Mucosa of stomach (tissue), 1 donor: ENCODE measurements around the gene ANKIB1.
"Not testable (repeated sequence)": the region's sequence is repeated elsewhere in the genome, so short reads cannot be mapped to it uniquely, and the experiment has no call there.

Source experiments
- H3K27me3 ChIP-seq: one replicate; pipeline ENCODE4 v1.7.0; 2013; ENCODE audit warnings: mild to moderate bottlenecking, low read length; ENCODE audit not compliant: control insufficient read depth, insufficient read depth
- H3K36me3 ChIP-seq: one replicate; pipeline ENCODE4 v1.7.0; 2013; ENCODE audit warnings: low read length; ENCODE audit not compliant: control insufficient read depth, insufficient read depth
- H3K4me1 ChIP-seq: one replicate; pipeline ENCODE4 v1.7.0; 2013; ENCODE audit warnings: mild to moderate bottlenecking, low read length; ENCODE audit not compliant: control insufficient read depth, insufficient read depth
- H3K4me3 ChIP-seq: one replicate; pipeline ENCODE4 v1.7.0; 2013; ENCODE audit warnings: low read length
- H3K9ac ChIP-seq: one replicate; pipeline ENCODE4 v1.7.0; 2013; ENCODE audit warnings: mild to moderate bottlenecking, low read length, moderate library complexity
- H3K9me3 ChIP-seq: one replicate; pipeline ENCODE4 v1.7.0; 2013; ENCODE audit warnings: mild to moderate bottlenecking, low read length, moderate library complexity; ENCODE audit not compliant: control insufficient read depth
- donor health status: Pancreatic carcinoma.

Gene ANKIB1

GRCh38 chr7:92375013-92375412 is 129.2 kb downstream of the ANKIB1 start:
- no peaks in the 10 kb centered on the region for H3K36me3 ChIP-seq
- H3K9ac ChIP-seq = no peak overlapping the region
- H3K4me3 ChIP-seq = no peak overlapping the region
- H3K9me3 ChIP-seq = no peaks in the 10 kb centered on the region
- no peaks in the 10 kb centered on the region for H3K4me1 ChIP-seq
- H3K27me3 ChIP-seq = no peaks in the 10 kb centered on the region

DNA sequence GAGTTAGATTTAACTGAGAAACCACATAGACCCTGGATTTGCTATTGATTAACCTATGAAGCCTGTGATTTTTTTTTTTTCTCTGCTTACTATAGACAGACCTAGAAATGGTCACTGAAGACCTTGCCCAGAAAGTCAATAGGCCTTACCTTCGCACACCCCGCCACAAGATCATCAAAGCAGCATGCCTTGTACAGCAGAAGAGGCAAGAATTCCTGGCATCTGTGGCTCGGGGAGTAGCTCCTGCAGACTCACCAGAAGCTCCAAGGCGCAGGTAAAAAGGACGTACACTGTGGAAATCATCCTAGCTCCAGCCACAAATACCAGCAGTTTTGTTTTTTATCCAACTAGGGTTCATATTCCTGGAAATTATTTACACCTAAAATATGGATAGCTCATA is 145.3 kb downstream of the ANKIB1 start:
- Histone ChIP-seq H3K9ac (no peak overlapping the region), H3K4me1 (no peaks in the 10 kb centered on the region), H3K4me3 (no peak overlapping the region), H3K9me3 (no peaks in the 10 kb centered on the region), H3K27me3 (no peaks in the 10 kb centered on the region), H3K36me3 (peaks cover under 1% of the 10 kb centered on the region)

DNA sequence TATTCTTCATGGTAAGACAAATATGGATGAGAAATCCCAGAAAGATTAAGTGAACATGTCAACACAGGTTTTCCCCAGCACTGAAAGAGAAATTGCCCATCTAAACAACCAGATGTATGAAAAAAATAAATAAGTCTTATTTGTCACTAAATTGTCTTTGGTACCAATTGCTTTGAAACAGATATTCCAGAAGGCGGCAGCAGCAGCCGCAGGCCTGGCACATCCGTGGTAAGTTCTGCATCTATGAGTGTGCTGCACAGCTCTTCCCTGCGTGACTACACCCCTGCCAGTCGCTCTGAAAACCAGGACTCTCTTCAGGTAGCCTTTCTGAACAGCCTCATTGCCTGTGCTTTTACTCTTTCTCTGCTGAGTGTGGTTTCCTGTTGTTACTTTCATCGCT is 151.8 kb downstream of the ANKIB1 start:
- no peak overlapping the region for H3K9ac ChIP-seq
- no peaks in the 10 kb centered on the region for H3K9me3 ChIP-seq
- peaks cover 3% of the 10 kb centered on the region for H3K36me3 ChIP-seq
- no peaks in the 10 kb centered on the region for H3K4me1 ChIP-seq
- no peak overlapping the region for H3K4me3 ChIP-seq
- no peaks in the 10 kb centered on the region for H3K27me3 ChIP-seq

GRCh38 chr7:92400013-92400412 is 154.2 kb downstream of the ANKIB1 start:
- Histone ChIP-seq H3K9ac (no peak overlapping the region), H3K4me3 (no peak overlapping the region), H3K36me3 (peaks cover 3% of the 10 kb centered on the region), H3K9me3 (no peaks in the 10 kb centered on the region), H3K27me3 (no peaks in the 10 kb centered on the region), H3K4me1 (no peaks in the 10 kb centered on the region)

- no peaks in the 10 kb centered on the region for H3K36me3 ChIP-seq
- no peaks in the 10 kb centered on the region for H3K27me3 ChIP-seq
- no peaks in the 10 kb centered on the region for H3K4me1 ChIP-seq
- H3K9me3 ChIP-seq = no peaks in the 10 kb centered on the region
- no peak overlapping the region for H3K4me3 ChIP-seq
- no peak overlapping the region for H3K9ac ChIP-seq
Observed at GRCh38 chr7:92402920-92403759, 157.4 kb downstream of the ANKIB1 start.

DNA sequence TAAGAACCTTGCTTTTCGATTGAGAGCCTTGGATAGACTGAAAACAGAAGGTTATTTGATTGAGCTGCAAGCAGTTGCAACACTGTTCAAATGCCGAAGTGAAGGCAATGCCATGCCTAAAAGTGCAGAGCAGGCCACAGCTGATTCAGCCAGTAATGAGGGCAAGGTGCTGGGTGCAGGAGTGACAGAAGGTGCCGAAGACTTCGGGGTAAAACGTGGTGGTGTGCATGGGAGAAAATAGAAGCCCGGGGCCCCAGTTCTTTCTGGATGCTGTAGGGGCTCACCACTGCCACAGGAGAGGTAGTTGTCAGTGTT is 157.9 kb downstream of the ANKIB1 start:
- no peaks in the 10 kb centered on the region for H3K36me3 ChIP-seq
- H3K9me3 ChIP-seq = no peaks in the 10 kb centered on the region
- H3K4me1 ChIP-seq = no peaks in the 10 kb centered on the region
- no peaks in the 10 kb centered on the region for H3K27me3 ChIP-seq
- H3K4me3 ChIP-seq = no peak overlapping the region
- no peak overlapping the region for H3K9ac ChIP-seq

GRCh38 chr7:92404170-92404614 is 158.4 kb downstream of the ANKIB1 start:
- H3K4me3 ChIP-seq = no peak overlapping the region
- no peaks in the 10 kb centered on the region for H3K36me3 ChIP-seq
- H3K27me3 ChIP-seq = no peaks in the 10 kb centered on the region
- no peaks in the 10 kb centered on the region for H3K4me1 ChIP-seq
- H3K9ac ChIP-seq = no peak overlapping the region
- H3K9me3 ChIP-seq = no peaks in the 10 kb centered on the region

GRCh38 chr7:92409357-92409756 is 163.6 kb downstream of the ANKIB1 start:
- H3K9me3 ChIP-seq = no peaks in the 10 kb centered on the region
- no peaks in the 10 kb centered on the region for H3K27me3 ChIP-seq
- no peak overlapping the region for H3K9ac ChIP-seq
- H3K4me1 ChIP-seq = no peaks in the 10 kb centered on the region
- no peaks in the 10 kb centered on the region for H3K36me3 ChIP-seq
- H3K4me3 ChIP-seq = no peak overlapping the region

- not testable (repeated sequence) for H3K27me3 ChIP-seq, H3K4me1 ChIP-seq, H3K9ac ChIP-seq, H3K4me3 ChIP-seq, H3K36me3 ChIP-seq, H3K9me3 ChIP-seq
Observed at GRCh38 chr7:92410162-92410561, 164.4 kb downstream of the ANKIB1 start.

DNA sequence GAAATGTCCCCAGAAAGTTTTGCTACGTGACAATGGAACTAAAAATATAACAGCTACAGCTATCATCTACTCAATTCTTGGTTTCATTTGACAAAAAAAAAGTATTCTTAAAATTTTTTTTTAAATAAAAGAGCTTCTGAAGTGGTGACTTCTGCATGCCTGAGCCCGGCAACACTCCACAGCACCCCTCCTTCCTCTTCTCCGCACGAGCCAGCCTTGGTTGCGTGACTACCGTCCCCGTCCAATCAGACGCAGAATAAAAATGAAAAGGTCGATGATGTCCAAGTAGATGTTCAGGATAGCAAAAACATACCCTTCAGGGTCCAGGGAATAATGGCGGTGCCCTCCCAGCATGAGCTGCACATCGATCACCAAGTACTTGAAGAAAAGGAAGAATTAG is 167.0 kb downstream of the ANKIB1 start:
- Histone ChIP-seq H3K4me1 (no peaks in the 10 kb centered on the region), H3K27me3 (no peaks in the 10 kb centered on the region), H3K4me3 (no peak overlapping the region), H3K9ac (no peak overlapping the region), H3K36me3 (no peaks in the 10 kb centered on the region), H3K9me3 (no peaks in the 10 kb centered on the region)

DNA sequence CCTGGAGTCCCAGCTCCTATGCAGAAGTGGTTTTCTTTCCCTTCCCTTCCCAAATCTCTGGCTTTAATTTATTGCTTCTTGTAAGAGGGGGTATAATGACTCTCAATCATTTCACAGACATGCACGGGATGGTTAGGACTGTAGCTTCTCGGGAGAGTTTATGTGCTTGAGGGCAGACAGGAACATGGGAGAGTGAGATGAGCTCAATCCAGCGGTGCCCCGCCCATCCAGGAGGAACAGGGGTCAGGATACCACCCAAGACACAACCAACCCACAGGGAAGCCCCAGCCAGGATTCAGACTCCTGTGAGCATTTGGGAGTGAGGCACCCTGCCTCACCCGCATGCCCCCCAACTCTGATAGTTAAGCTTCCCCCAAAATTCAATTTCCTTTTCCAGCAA is 167.8 kb downstream of the ANKIB1 start:
- no peaks in the 10 kb centered on the region for H3K36me3 ChIP-seq
- no peaks in the 10 kb centered on the region for H3K27me3 ChIP-seq
- no peak overlapping the region for H3K4me3 ChIP-seq
- H3K4me1 ChIP-seq = no peaks in the 10 kb centered on the region
- no peak overlapping the region for H3K9ac ChIP-seq
- H3K9me3 ChIP-seq = no peaks in the 10 kb centered on the region

- H3K9ac ChIP-seq = no peak overlapping the region
Observed at GRCh38 chr7:92415225-92415624, 169.5 kb downstream of the ANKIB1 start.

DNA sequence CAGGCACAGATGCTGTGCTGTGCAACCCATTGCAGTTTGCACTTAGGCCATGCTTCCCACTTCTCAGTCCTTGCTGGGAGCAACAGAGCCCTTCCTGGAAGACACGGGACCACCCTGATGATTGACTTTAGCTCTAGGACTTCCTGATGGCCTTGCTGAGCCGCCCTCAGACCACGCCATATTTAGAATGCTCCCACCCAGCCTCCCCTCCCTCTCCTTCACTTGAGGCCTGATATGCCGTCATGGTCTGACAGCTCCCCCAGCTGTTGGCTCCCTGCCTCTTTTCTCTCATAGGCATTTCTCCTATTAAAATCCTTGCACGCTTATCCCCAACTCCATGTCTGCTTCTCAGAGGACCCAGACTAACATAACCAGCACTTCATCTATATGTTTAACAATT is 172.1 kb downstream of the ANKIB1 start:
- Histone ChIP-seq H3K9me3 (no peaks in the 10 kb centered on the region), H3K36me3 (no peaks in the 10 kb centered on the region), H3K4me3 (no peak overlapping the region), H3K4me1 (peaks cover 8% of the 10 kb centered on the region), H3K27me3 (no peaks in the 10 kb centered on the region), H3K9ac (no peak overlapping the region)

More at GRCh38 chr7:92415225-92415624, 169.5 kb downstream of the ANKIB1 start:
- H3K9me3 ChIP-seq = no peaks in the 10 kb centered on the region
- no peaks in the 10 kb centered on the region for H3K27me3 ChIP-seq
- no peaks in the 10 kb centered on the region for H3K4me1 ChIP-seq
- no peaks in the 10 kb centered on the region for H3K36me3 ChIP-seq
- H3K4me3 ChIP-seq = no peak overlapping the region
